Endothelial cell of umbilical vein (primary cell): Measurements from ENCODE around the gene MYMK. TPM values are rescaled to one million over a fixed set of nuclear protein-coding genes. Genes with fewer than 3 reads are reported as not detected.

Experiments
- BruUV-seq: library from RNA; stranded (reverse); fragments of 400-500 nt; replicated peaks from 2 replicates; lab custom pipeline; 2021; lab: Mats Ljungman, UMichigan
- CTCF ChIA-PET: fragments of 300-600, 350-600 bp; sonication (Branson Sonifier 250); formaldehyde crosslinking; loops from one replicate; lab custom pipeline; 2021; ENCODE audit warnings: antibody characterized with exemption, inconsistent platforms; lab: Charles Lee
- POLR2A ChIA-PET: fragments of 300-600, 350-600 bp; sonication (Branson Sonifier 250); formaldehyde crosslinking; loops from one replicate; lab custom pipeline; 2021; ENCODE audit warnings: antibody characterized with exemption, inconsistent platforms; lab: Charles Lee
- DNase-seq: peaks from one replicate; pipeline ENCODE4 v3.0.0-alpha.2; 2011; ENCODE audit warnings: low read depth, low spot score
- FAIRE-seq: peaks from 2 replicates; lab custom pipeline; 2011; peaks lifted over from hg19 to GRCh38; lab: Jason Lieb, UNC
- H2AFZ ChIP-seq: 2 replicates; pipeline ENCODE4 v1.6.0; 2012; ENCODE audit warnings: low read depth, low read length, control low read depth, inconsistent platforms
- H3K27ac ChIP-seq: 2 replicates; pipeline ENCODE4 v1.5.1; 2011; ENCODE audit warnings: low read depth, mild to moderate bottlenecking, control low read depth, low read length, moderate library complexity; ENCODE audit not compliant: insufficient read depth
- H3K27me3 ChIP-seq, 2 experiments: 2 replicates each; pipeline versions ENCODE4 v1.6.0 to v1.6.1; 2011; ENCODE audit warnings: low read length in 2 of 2, mixed read lengths in 1 of 2; ENCODE audit not compliant: control insufficient read depth in 2 of 2, insufficient read depth in 2 of 2
- H3K36me3 ChIP-seq, 2 experiments: 2 replicates in 1 of 2; 3 replicates in 1 of 2; pipeline ENCODE4 v1.5.1; 2011; ENCODE audit warnings: low read length in 2 of 2, mild to moderate bottlenecking in 1 of 2, moderate library complexity in 1 of 2; ENCODE audit not compliant: control insufficient read depth in 2 of 2, insufficient read depth in 2 of 2; ENCODE audit errors: extremely low read depth in 1 of 2
- H3K4me1 ChIP-seq: 3 replicates; pipeline ENCODE4 v1.5.1; 2011; ENCODE audit warnings: mild to moderate bottlenecking, low read length; ENCODE audit not compliant: control insufficient read depth, insufficient read depth; ENCODE audit errors: extremely low read depth
- H3K4me2 ChIP-seq: 2 replicates; pipeline ENCODE4 v1.6.1; 2011; ENCODE audit warnings: low read length, control low read depth, mixed read lengths; ENCODE audit not compliant: insufficient read depth
- H3K4me3 ChIP-seq, 3 experiments: fragments of 200-600 bp in 1 of 3; sonication (generic), shearing (Covaris generic) in 1 of 3; replicated peaks in 1 of 3; 2 replicates each; pipeline ENCODE4 v1.5.1; 2011 to 2016; ENCODE audit warnings: control low read depth in 3 of 3, low read length in 3 of 3, mild to moderate bottlenecking in 2 of 3, inconsistent platforms in 1 of 3, low read depth in 1 of 3, moderate library complexity in 1 of 3; ENCODE audit not compliant: insufficient read depth in 1 of 3
- H3K79me2 ChIP-seq: 2 replicates; pipeline ENCODE4 v1.6.0; 2012; ENCODE audit warnings: low read length, inconsistent platforms; ENCODE audit not compliant: control insufficient read depth, insufficient read depth
- H3K9ac ChIP-seq: replicated peaks from 2 replicates; pipeline ENCODE3; 2011; ENCODE audit warnings: low read length, control low read depth; ENCODE audit not compliant: insufficient read depth; ENCODE audit errors: extremely low read depth
- H3K9me1 ChIP-seq: replicated peaks from 3 replicates; pipeline ENCODE4 v1.6.0; 2011; ENCODE audit warnings: mild to moderate bottlenecking, low read length; ENCODE audit not compliant: control insufficient read depth, insufficient read depth; ENCODE audit errors: extremely low read depth
- H3K9me3 ChIP-seq: replicated peaks from 2 replicates; pipeline ENCODE4 v1.5.1; 2012; ENCODE audit warnings: low read length, inconsistent platforms; ENCODE audit not compliant: control insufficient read depth, insufficient read depth
- H4K20me1 ChIP-seq: replicated peaks from 2 replicates; pipeline ENCODE3; 2011; ENCODE audit warnings: mild to moderate bottlenecking, low read length; ENCODE audit not compliant: control insufficient read depth, insufficient read depth; ENCODE audit errors: extremely low read depth
- CTCF ChIP-seq, 2 donors: IDR thresholded peaks; 1 replicate in 1 of 2; 2 replicates in 1 of 2; pipeline ENCODE4 v1.5.1; 2011; ENCODE audit warnings: low read length in 2 of 2, mild to moderate bottlenecking in 2 of 2, moderate library complexity in 2 of 2, control low read depth in 1 of 2, inconsistent platforms in 1 of 2, low read depth in 1 of 2; ENCODE audit not compliant: insufficient read depth in 1 of 2; ENCODE audit errors: extremely low read depth in 1 of 2
- EZH2 ChIP-seq: IDR thresholded peaks from 2 replicates; pipeline ENCODE4 v1.6.1; 2012; ENCODE audit warnings: borderline replicate concordance, low read depth, mild to moderate bottlenecking, moderate library complexity, low read length, inconsistent platforms; ENCODE audit not compliant: severe bottlenecking
- FOS ChIP-seq: IDR thresholded peaks from 2 replicates; pipeline ENCODE4 v1.6.1; 2011; ENCODE audit warnings: mild to moderate bottlenecking, low read length, moderate library complexity, borderline replicate concordance; ENCODE audit not compliant: insufficient read depth
- GATA2 ChIP-seq: IDR thresholded peaks from 2 replicates; pipeline ENCODE4 v1.7.0; 2011; ENCODE audit warnings: low read depth, mild to moderate bottlenecking, moderate library complexity, mixed read lengths, low read length; ENCODE audit not compliant: insufficient read length, insufficient read depth
- JUN ChIP-seq: IDR thresholded peaks from 2 replicates; pipeline ENCODE4 v1.6.1; 2011; ENCODE audit warnings: borderline replicate concordance, low read depth; ENCODE audit not compliant: insufficient read length, insufficient read depth
- MYC ChIP-seq: IDR thresholded peaks from one replicate; pipeline ENCODE4 v1.6.1; 2011; ENCODE audit warnings: mild to moderate bottlenecking, low read depth, low read length
- POLR2A ChIP-seq: IDR thresholded peaks from 2 replicates; pipeline ENCODE4 v1.6.1; 2012; ENCODE audit warnings: low read depth, mild to moderate bottlenecking, control low read depth, low read length
- POLR2AphosphoS5 ChIP-seq: IDR thresholded peaks from 2 replicates; pipeline ENCODE4 v1.6.1; 2012; ENCODE audit warnings: low read depth, mild to moderate bottlenecking, control low read depth, low read length, moderate library complexity; ENCODE audit not compliant: insufficient read depth
- dilution Hi-C: fragments of 300-500 bp; cut with MboI; formaldehyde crosslinking; loops from one replicate; pipeline ENCODE4 v1.15.0; 2019; ENCODE audit warnings: low sequenced_read_pairs; ENCODE audit not compliant: extremely low pct_ligation_motif_present
- intact Hi-C: fragments of 100-400 bp; cut with micrococcal nuclease; formaldehyde crosslinking; loops from one replicate; pipeline ENCODE4 v1.10.0; 2022
- polyA plus RNA-seq, 4 experiments: library from polyadenylated mRNA; depleted of rRNA in 3 of 4; stranded (reverse) in 3 of 4; unstranded in 1 of 4; fragments of >200 nt; gene quantifications; 2 replicates each; pipeline versions ENCODE4 v1.2.1 to v1.2.3, GENCODE V29; 2011 to 2012; ENCODE audit warnings: missing spikeins in 1 of 4
- total RNA-seq: library from RNA; stranded (reverse); gene quantifications from 2 replicates; pipeline ENCODE4 v1.2.3, GENCODE V29; 2021
- TF ChIP-seq, protein P1 (sequence below): IDR thresholded peaks from 2 replicates; pipeline ENCODE4 v1.6.1; 2011; ENCODE audit not compliant: insufficient read depth, insufficient read length

MYMK gene
- total and polyA plus RNA-seq, 2 donors (not counting 3 experiments of a cell fraction or from before 2014, with no cell fraction given), result not detected

- no peak for DNase-seq
- Histone ChIP-seq H3K79me2 (no peaks in the 10 kb centered on the region), H3K9ac (no peak overlapping the region), H3K4me2 (no peak overlapping the region), H3K27ac (no peak overlapping the region), H3K36me3 (no peaks in the 10 kb centered on the region), H3K4me3 (no peak overlapping the region), H3K27me3 (no peaks in the 10 kb centered on the region), H3K9me3 (no peaks in the 10 kb centered on the region), H3K9me1 (no peaks in the 10 kb centered on the region), H4K20me1 (no peaks in the 10 kb centered on the region), H3K4me1 (peaks cover 7% of the 10 kb centered on the region), H2AFZ (no peak overlapping the region)
- no peak for FAIRE-seq
- TF ChIP-seq JUN (no peak), EZH2 (no peak), GATA2 (no peak), FOS (no peak)
- intact Hi-C loops, result no loop called here
- BruUV-seq, result no TSS peak
- CTCF ChIA-PET, result no interaction called here
- dilution Hi-C loops, result no loop called here
- POLR2A ChIA-PET, result no interaction called here
Observed at GRCh38 chr9:133563291-133563796, 38.6 kb upstream of the MYMK start.

- TF ChIP-seq GATA2, result no peak
- TF ChIP-seq EZH2, result no peak
- TF ChIP-seq, protein P1, sequence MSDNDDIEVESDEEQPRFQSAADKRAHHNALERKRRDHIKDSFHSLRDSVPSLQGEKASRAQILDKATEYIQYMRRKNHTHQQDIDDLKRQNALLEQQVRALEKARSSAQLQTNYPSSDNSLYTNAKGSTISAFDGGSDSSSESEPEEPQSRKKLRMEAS, result no peak
- TF ChIP-seq FOS, result no peak
- TF ChIP-seq JUN, result no peak
- TF ChIP-seq POLR2A, result no peak
- TF ChIP-seq MYC, result no peak
- no peak for TF ChIP-seq CTCF (IDR thresholded peaks at IDR 0.05; ENCODE audit: extremely low read depth in 1 of 2, insufficient read depth in 1 of 2, low read depth in 1 of 2, low read length in 2 of 2)
- TF ChIP-seq POLR2AphosphoS5, result no peak
- POLR2A ChIA-PET, result no interaction called here
- Histone ChIP-seq H3K4me1 (peaks cover 13% of the 10 kb centered on the region), H2AFZ (no peak overlapping the region), H3K9ac (no peak overlapping the region), H3K27ac (no peak overlapping the region), H3K36me3 (no peaks in the 10 kb centered on the region), H3K4me3 (no peak overlapping the region), H3K9me3 (no peaks in the 10 kb centered on the region), H3K27me3 (no peaks in the 10 kb centered on the region), H4K20me1 (no peaks in the 10 kb centered on the region), H3K9me1 (no peaks in the 10 kb centered on the region), H3K79me2 (no peaks in the 10 kb centered on the region), H3K4me2 (no peak overlapping the region)
- CTCF ChIA-PET, result no interaction called here
- DNase-seq, result no peak
- intact Hi-C loops (no loop called here), dilution Hi-C loops (no loop called here)
- FAIRE-seq, result no peak
- BruUV-seq, result no TSS peak
Observed at GRCh38 chr9:133562611-133563290, 38.0 kb upstream of the MYMK start.
